Type B pancreatic cell (in vitro differentiated cells): ENCODE results near the gene PIK3IP1. TPM values are rescaled to one million over a fixed set of nuclear protein-coding genes. Genes with fewer than 3 reads are reported as not detected.

ENCODE experiments used
- DNase-seq: peaks from one replicate; pipeline ENCODE4 v3.0.0; 2021; ENCODE audit warnings: mixed read lengths; ENCODE audit not compliant: unreplicated experiment; ENCODE audit errors: extremely low spot score
- H3K27ac Mint-ChIP-seq: 2 replicates; pipeline ENCODE4 v1.8.0; 2021; ENCODE audit warnings: mild to moderate bottlenecking, mixed read lengths
- H3K27me3 Mint-ChIP-seq: 2 replicates; pipeline ENCODE4 v1.8.0; 2021; ENCODE audit warnings: mixed read lengths
- H3K36me3 Mint-ChIP-seq: 2 replicates; pipeline ENCODE4 v1.8.0; 2021; ENCODE audit warnings: mixed read lengths
- H3K4me1 Mint-ChIP-seq: one replicate; pipeline ENCODE4 v1.8.0; 2021; ENCODE audit warnings: mixed read lengths; ENCODE audit not compliant: unreplicated experiment
- H3K4me3 Mint-ChIP-seq: 2 replicates; pipeline ENCODE4 v1.8.0; 2021; ENCODE audit warnings: mild to moderate bottlenecking, mixed read lengths
- H3K9me3 Mint-ChIP-seq: 2 replicates; pipeline ENCODE4 v1.8.0; 2021; ENCODE audit warnings: mixed read lengths
- total RNA-seq: library from RNA; stranded (reverse); gene quantifications from 2 replicates; pipeline ENCODE4 v1.2.1, GENCODE V29; 2021; ENCODE audit warnings: low replicate concordance
- TF ChIP-seq, protein P1 (sequence below): fragments of 200-600 bp; sonication (generic); conservative IDR thresholded peaks from 2 replicates; pipeline ENCODE4 v1.5.0; 2021; ENCODE audit warnings: antibody characterized with exemption, mild to moderate bottlenecking

Gene PIK3IP1
- total RNA-seq, 1 donor from 2014 or later, result 21.0 TPM

DNA sequence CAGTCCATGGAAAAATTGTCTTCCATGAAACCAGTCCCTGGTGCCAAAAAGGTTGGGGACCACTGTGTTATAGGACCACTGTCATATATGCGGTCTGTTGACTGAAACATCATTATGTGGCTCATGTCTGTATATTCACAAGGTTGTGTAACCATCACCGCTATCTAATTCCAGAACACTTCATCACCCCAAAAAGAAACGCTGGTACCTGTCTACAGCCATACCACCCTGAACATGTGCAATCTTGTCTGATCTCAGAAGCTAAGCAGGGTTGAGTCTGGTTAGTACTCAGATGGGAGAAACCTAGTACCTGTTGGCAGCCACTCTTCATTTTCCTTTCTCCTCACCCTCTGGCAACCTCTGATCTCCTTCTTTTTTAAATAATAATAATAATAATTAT, 12.9 kb upstream of the PIK3IP1 start:
- H3K27me3 Mint-ChIP-seq, result no peaks in the 10 kb centered on the region
- no peaks in the 10 kb centered on the region for H3K9me3 Mint-ChIP-seq
- TF ChIP-seq, protein P1, sequence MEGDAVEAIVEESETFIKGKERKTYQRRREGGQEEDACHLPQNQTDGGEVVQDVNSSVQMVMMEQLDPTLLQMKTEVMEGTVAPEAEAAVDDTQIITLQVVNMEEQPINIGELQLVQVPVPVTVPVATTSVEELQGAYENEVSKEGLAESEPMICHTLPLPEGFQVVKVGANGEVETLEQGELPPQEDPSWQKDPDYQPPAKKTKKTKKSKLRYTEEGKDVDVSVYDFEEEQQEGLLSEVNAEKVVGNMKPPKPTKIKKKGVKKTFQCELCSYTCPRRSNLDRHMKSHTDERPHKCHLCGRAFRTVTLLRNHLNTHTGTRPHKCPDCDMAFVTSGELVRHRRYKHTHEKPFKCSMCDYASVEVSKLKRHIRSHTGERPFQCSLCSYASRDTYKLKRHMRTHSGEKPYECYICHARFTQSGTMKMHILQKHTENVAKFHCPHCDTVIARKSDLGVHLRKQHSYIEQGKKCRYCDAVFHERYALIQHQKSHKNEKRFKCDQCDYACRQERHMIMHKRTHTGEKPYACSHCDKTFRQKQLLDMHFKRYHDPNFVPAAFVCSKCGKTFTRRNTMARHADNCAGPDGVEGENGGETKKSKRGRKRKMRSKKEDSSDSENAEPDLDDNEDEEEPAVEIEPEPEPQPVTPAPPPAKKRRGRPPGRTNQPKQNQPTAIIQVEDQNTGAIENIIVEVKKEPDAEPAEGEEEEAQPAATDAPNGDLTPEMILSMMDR, result no peak
- DNase-seq, result no peak
- H3K36me3 Mint-ChIP-seq, result no peaks in the 10 kb centered on the region
- no peak overlapping the region for H3K4me3 Mint-ChIP-seq
- no peak overlapping the region for H3K27ac Mint-ChIP-seq
- no peaks in the 10 kb centered on the region for H3K4me1 Mint-ChIP-seq

DNA sequence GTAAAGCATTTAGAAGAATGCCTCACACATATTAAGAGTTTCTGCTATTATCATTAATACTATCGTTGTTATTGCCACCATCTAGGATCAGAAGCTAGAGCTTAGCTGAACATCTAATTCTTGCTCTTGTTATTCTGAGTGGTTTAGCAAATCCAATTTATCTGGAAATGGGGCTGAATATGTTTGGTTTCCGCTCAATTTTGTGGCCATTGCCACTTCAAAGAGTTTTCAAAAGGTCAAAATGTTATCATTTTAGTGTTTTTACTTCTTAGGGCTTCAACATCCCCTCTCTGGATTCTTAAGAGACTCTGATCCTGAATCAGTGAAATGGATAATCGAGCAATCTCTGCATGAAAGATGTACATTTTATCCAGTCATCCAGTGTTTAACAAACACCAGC, 10.2 kb upstream of the PIK3IP1 start:
- no peaks in the 10 kb centered on the region for H3K4me1 Mint-ChIP-seq
- no peaks in the 10 kb centered on the region for H3K27me3 Mint-ChIP-seq
- no peak overlapping the region for H3K4me3 Mint-ChIP-seq

DNA sequence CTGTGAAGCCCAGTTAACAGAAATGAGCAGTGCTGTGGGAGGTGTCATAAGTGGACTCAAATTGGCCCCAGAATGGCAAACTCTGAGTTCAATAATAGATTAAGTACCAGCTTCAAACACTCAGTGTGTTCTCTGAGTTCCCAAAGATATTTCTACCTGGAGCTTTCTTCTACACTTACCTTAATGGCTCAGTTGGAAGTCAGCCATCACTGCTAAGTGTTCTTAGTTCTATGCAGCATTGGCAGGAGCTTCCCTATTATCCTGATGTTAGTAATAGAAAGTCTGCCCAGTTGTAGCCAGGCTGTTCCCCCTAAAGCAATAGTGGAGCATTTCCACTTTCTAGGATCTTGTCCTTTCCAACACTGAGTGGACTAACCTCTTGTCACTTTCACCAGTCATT, 9.7 kb upstream of the PIK3IP1 start:
- Mint-ChIP-seq H3K4me3 (no peak overlapping the region), H3K27me3 (no peaks in the 10 kb centered on the region)

More for the DNA sequence above, 10.2 kb upstream of the PIK3IP1 start:
- TF ChIP-seq, protein P1, result no peak
- no peak overlapping the region for H3K27ac Mint-ChIP-seq
- no peaks in the 10 kb centered on the region for H3K9me3 Mint-ChIP-seq
- no peaks in the 10 kb centered on the region for H3K36me3 Mint-ChIP-seq
- DNase-seq, result no peak

DNA sequence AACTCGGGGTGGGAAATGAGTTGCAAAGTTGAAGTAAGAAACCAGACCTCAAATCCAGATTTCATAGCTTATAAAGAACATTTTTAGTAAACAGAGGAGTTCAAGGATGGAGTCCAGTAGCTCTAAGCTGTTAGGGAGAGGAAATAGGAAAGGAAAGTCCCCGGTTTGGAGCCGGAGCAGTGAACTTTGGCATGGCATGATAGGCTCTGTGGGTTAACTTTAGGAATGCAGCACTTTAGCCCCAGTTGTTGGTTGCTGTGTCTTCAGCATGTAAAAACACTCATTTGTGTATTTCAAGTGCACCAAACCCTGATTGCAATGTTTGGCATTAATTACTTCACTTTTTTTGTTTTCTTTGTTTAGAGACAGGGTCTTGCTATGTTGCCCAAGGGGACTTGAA, 8.6 kb upstream of the PIK3IP1 start:
- H3K27ac Mint-ChIP-seq, result no peak overlapping the region
- H3K36me3 Mint-ChIP-seq, result no peaks in the 10 kb centered on the region
- TF ChIP-seq, protein P1, result no peak
- no peaks in the 10 kb centered on the region for H3K27me3 Mint-ChIP-seq
- peaks cover 10% of the 10 kb centered on the region for H3K4me1 Mint-ChIP-seq
- H3K4me3 Mint-ChIP-seq, result no peak overlapping the region
- no peak for DNase-seq
- no peaks in the 10 kb centered on the region for H3K9me3 Mint-ChIP-seq

More for the DNA sequence above, 9.7 kb upstream of the PIK3IP1 start:
- Mint-ChIP-seq H3K27ac (no peak overlapping the region), H3K4me1 (peaks cover 1% of the 10 kb centered on the region), H3K9me3 (no peaks in the 10 kb centered on the region), H3K36me3 (no peaks in the 10 kb centered on the region)
- TF ChIP-seq, protein P1, result no peak
- no peak for DNase-seq

DNA sequence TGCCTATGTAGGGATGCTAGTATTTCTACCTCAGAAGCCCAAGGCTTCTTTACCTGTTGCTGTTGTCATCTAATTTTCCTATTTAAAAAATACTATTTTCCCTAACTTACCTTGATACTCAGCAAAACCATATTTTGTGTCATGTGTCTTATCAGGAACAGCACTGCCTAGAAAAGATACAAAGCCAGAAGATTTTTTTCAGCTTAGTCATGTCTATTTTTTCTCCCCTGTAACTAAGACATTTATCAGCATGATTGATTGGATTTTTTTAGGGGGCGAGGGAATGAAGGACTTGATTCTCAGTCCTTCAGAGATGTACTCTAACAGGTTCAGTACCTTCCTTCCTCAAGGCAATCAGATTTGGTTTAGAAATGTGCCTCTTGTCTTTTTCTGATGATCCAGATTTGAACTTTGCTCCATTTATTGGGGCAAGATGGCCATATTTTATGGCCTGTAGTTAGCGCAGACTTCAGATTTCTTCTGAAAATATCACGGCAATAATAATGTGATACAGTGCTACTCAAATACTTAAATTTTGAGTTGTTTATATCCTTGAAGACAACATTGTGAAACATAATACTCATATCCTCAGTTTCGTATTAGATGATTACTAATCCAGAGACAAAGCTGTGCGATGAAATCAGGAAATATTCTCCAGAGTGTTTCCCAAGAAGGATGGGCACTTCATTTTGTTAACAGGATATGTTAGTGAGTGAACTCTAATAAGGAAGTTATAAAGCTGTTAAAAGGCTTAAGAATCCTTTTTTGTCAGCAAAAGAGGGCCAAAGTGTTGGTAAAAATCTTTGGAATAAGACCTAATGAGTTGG, 3.8 kb upstream of the PIK3IP1 start:
- Mint-ChIP-seq H3K36me3 (no peaks in the 10 kb centered on the region), H3K4me1 (peaks cover 38% of the 10 kb centered on the region), H3K27ac (peak overlapping the region; percentile 95), H3K4me3 (peak overlapping the region; percentile 37), H3K27me3 (no peaks in the 10 kb centered on the region), H3K9me3 (no peaks in the 10 kb centered on the region)
- no peak for DNase-seq
- TF ChIP-seq, protein P1, result no peak
